Measurements from ENCODE around the gene CYTH4.

CYTH4 gene, protein sequence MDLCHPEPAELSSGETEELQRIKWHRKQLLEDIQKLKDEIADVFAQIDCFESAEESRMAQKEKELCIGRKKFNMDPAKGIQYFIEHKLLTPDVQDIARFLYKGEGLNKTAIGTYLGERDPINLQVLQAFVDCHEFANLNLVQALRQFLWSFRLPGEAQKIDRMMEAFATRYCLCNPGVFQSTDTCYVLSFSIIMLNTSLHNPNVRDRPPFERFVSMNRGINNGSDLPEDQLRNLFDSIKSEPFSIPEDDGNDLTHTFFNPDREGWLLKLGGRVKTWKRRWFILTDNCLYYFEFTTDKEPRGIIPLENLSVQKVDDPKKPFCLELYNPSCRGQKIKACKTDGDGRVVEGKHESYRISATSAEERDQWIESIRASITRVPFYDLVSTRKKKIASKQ

DNA sequence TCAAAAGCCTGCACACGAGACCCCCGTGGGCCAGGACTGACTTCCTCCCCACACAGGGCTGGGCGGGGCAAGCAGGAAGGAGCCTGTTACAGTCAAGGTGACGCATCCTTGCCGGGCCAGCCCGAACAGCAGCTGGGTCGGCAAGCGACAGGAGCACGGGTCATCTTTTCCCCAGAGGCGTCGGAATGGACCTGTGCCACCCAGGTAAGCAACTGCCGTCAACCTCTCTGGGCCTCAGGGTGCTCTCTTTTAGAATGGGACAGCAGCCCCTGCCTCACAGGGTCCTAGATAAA is at the start of gene CYTH4:
TSS of gene CYTH4 (plus strand) at position 124 of the 293 bp plus-strand sequence. CDS start at position 186, 62 bp downstream.
- no peak for DNase-seq

DNA sequence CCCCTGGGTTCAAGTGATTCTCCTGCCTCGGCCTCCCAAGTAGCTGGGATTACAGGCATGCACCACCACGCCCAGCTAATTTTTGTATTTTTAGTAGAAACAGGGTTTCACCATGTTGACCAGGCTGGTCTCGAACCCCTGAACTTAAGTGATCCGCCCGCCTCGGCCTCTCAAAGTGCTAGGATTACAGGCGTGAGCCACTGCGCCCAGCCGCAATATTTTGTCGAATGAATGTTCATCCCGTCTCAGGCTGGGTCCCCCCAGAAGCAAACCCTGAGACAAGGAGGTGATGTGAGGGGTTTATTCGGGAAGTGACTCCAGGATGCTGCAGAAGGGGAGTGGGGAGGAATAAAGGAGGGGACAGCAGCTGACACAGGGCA is 48.9 kb upstream of the CYTH4 start:
- peak; percentile 19 for DNase-seq

DNA sequence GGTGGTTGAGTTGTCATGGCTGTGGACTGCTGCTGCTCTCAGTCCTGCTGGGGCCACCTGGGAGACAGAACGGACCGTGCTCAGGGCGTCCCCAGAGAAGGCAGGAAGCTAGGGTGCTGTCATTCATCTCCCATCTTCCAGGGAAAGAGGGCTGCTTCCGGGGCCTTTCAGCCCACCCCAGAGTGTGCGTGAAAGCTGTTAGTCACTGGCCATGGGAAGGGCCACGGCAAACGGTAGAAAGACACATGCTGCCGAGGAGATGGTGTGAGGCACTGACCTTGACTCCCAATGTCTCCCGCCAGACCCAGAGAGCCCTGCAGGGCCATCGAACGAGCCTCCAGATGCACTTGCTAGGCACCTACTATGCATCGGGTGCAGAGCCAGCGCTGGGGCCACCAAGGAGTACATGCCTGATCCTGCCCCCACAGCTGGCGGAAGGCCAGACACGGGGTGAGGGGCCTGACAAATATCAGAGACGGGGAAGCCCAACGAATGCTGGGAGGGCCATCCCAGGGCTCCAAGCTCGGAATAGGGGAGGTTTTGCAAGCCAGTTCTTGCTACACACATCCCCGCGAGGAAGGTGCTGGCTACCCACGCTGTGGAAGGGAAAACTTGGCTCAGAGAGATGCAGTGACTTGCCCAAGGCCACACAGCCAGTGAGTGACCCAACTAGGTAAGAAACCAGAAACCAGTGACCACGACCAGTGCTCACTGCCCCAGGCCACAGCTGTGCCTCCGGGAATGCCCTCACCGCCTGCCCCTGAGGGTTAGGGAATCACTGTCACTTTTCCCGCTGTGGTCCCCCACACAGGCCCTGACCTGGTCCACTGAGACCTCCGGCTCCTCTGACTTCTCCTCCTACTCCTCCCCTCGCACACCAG is 48.3 kb upstream of the CYTH4 start:
- DNase-seq, result no peak

DNA sequence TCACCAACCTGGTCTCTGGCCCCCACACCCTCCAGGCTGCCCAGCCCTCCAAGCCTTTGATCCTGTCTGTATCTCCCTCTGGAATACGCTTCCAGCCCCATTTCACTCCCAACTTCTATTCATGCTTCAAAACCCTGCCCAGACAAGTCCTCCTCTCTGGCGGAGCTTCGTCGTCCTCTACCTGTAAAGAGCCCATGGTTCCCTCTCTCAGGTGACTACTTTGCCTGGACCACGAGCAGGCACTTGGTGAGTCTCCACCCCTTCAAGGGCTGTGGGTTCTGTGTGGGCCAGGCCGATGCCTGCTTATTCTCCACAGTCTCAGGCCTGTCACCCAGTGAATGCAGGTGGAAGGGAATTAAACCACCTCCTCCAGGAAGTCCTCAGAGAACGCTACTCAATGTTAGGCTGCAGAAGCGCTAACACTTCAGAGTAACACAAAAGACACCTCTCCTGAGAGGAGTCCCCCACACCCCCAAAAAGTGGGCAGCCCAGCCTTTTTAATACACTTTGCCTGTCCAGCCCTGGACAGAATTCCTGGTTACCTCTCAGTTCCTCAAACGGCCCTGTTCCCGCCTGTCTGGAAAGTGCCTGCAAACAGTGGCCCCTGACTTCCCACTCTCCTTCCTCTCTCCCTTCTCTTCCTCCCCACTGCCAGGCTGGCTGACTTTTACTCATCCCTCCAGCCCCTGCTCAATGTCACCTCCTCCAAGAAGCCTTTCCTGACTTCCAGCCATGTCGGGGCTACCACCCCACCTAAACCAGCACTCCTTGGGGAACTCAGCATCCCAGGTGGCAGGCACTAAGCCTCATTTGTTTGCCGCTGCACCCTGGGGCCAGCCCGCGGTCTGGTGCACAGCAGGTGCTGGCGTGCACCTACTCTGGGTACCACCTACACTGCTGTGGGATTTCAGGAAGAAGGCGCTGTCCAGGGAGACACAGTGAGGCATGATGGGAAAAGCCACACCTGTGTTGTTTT is 47.3 kb upstream of the CYTH4 start:
- DNase-seq, result no peak

DNA sequence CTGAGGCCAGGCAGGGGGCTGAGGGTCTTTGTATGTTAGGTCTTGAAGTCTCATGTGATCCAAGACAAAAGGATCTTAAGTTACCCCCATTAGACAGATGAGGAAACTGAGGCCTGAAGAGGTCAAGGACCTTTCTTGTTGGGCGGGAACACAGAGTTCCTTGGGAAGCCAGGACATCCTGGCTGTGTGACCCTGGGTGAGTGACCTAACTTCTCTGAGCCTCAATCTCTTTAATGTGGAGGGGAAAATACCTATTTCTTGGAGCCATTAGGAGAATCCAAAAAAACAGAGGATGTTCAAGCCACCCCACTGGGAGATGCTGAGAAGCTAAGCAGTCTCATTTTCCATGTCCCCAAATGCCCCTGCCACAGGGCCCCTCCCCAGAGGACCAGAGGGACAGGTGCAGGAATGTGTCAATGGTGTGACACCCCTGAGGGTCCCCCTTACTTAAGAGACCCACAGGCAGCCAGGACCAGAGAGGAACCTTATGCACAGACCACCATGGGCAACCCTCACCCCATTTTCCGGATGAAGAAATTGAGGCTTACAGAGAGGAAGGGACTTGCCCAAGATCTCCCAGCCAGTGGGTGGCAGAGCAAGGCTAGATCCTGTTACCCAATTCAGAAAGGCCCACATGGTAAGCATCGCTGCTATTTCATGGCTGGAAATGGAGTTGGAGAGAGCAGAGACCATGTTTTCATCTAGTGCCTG is 46.3 kb upstream of the CYTH4 start:
- DNase-seq, result no peak

DNA sequence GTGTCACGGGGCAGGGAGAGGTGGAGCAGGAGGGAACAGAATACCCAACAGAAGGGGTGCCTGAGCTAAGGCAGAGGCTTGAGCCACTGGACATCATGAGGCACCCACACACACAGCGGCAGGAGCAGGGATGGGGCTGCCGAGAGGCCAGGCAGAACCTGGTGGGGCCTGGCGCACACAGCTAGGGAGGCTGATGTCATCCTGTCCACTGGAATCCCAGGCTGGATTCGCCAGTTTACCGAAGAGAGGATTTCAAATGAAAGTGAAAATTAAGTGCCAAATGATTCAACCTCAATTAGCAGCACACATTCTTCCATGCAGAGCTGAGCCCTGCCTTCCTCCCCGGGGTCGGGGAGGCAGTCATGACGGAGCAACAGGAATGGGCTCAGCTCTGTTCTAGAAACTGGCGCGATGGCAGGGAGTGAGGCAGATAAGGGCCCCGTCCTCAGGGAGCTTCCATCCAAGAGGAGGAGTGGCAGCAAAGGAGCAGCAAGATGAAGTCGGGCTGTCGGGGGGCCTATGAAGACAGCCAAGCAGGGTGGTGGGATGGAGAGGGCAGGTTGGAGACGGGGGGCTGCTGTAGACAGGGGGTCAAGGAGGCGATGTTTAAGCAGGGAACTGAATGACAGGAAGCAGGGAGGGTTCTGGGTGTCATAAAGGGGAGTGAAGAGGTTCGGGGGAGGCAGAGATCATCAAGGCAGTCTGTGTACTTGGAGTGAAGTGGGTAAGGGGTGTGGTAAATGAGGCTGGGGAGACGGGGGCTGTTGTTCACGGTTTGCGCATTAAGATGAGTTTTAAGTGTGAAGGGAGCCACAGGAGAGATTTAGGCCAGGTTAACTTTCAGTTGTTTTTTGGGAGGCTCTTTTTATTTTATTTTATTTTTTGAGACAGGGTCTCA is 44.7 kb upstream of the CYTH4 start:
- no peak for DNase-seq

DNA sequence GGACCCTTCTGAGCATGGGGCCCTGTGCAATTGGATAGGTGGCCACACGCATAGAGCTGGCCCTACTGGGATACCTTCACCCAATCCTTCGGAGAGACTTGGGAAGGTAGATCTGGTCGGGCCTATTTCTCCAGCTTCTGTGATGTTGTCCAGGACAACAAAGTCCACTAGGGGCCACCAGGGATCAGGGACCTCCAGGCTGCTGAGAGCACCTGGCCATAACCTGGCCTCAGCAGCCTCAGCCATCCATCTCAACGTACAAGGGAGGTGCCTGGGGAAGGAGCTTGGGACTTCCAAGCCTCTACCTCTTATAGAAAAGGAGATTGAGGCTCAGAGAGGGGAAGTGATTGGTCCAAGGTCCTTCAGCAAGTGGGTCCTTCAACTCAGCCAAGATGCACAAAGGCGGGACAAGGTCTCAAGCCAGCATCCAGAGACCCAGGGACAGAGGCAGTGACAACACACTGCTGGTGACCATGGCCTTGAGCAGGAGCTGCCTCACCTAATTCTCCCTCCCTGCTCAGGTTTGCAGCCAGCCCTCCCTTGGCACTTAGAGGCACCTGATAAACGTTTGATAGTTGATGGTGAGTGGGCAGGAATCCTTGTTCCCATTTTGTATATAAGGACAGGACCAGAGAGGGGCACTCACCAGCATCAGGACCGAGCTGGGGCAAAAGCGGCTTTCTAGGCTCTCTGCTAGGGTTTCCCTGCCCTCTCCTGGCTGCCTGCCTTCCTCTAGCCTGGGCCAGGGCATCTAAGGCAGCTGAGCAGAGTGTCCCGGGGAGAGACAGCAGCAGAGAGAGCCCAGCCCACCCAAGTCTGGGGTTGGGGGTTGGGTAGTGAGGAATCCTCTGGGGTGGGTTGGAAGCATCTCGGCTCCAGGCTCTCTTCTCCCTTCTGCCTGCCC is 42.7 kb upstream of the CYTH4 start:
- no peak for DNase-seq

DNA sequence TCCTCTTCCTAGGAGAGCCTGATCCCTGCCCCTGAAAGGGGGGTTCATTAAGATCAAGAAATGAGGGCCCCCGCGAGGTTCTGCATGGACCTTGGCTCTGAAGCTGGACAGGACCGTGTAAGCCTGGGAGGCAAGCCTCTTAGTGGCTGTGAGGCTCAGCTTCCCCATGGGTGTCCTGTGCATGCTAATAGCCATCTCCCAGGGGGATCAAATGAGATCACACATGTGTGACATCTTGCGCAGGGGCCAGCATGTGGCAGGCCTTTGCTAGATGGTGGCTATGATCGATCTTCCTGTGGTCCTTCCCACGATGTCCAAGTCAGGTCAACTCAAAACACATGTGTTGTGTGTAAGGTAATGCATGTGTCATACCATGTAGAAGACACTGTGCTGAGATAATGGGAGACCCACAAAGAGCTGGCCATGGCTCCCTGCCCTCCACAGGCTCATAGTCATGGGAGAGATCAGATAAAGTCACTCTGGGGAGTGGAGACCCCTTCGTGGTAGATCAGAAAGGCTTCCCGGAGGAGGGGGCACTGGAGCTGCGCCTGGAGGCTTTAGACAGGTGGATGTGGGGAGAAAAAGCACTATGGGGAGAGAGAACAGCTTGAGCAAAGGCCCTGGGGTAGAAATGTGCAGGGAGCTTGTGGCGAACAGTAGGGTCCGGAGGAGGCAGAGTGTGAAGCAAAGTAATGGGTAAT is 41.9 kb upstream of the CYTH4 start:
- DNase-seq, result no peak

DNA sequence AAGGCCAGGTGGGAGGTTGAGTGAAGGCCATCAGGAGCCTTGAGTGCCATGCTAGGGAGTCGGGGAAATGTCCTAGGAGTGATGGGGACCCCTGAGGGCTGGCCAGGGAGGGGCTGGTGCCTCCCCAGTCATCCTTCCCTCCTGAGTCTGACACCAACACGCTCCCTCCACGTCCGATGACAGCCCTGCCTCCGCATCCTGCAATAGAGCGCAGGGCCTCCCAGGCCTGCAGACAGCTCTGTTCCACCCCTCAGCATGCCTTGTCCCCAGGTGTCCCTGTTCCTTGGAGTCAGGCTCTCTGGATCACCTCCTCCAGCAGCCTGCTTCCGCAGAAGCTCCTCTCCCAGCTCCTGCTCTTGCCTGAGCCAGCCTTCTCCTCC is 41.4 kb upstream of the CYTH4 start:
- peak; percentile 35 for DNase-seq

DNA sequence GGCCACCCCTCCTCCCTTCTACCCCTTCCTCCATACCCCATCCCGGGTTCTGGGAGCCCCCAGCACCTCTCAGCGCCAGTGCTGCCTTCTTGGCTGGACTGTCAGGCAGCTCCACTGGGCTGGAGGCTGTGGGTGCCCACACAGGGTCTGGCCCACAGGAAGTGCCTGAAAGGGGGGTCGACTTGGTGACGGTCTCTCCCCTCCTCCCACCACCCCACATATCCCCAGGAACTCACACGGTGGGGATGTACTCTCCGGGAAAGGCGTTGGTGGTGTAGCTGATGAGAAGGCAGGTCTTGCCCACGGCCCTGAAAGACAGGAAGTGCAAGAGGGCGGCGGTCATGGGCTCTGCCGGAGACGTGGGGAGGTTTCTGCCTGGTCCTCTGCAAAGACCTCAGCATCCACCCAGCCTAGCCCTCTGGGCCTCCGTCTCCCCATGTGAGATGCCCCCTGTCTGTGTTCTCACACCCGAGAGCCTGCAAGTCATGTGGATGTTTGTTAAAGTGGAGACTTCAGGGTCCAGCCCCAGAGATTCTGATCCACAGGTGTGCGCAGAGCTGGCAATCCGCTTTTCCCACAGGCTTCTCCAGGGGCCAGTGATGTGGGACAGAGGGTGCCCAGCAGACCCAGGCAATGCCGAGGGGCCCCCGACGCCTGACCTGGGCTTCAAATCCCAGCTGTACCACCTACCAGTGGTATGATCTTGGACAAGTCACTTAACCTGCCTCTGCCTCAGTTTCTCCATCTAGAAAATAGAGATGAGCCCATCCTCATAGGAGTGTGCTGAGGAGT is 40.8 kb upstream of the CYTH4 start:
- DNase-seq, result peak; percentile 38

DNA sequence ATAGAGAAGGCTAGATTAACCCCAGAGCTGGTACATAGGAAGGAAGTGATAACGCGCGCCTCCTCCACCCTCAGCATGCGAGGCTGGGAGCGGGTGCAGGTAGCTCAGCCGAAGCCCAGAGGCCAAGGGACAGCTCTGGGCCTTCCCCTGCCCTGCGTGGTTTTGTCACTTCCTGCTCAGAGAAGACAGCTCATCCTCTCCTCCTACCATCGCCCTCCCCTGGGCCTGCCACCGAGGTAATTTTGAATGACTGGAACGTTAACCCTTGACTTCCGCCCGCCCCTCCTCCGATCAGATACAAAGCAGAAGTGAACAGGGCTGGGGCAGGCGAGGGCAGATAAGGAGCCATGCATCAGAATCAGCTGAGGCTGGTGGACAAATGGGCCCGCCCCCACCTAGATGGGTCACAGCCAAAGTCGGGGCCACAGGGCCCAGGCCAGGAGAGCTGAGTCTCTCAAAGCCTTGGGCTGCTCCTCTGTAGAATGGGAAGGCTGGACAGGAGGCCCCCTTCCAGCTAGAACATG is 39.9 kb upstream of the CYTH4 start:
- peak; percentile 41 for DNase-seq

DNA sequence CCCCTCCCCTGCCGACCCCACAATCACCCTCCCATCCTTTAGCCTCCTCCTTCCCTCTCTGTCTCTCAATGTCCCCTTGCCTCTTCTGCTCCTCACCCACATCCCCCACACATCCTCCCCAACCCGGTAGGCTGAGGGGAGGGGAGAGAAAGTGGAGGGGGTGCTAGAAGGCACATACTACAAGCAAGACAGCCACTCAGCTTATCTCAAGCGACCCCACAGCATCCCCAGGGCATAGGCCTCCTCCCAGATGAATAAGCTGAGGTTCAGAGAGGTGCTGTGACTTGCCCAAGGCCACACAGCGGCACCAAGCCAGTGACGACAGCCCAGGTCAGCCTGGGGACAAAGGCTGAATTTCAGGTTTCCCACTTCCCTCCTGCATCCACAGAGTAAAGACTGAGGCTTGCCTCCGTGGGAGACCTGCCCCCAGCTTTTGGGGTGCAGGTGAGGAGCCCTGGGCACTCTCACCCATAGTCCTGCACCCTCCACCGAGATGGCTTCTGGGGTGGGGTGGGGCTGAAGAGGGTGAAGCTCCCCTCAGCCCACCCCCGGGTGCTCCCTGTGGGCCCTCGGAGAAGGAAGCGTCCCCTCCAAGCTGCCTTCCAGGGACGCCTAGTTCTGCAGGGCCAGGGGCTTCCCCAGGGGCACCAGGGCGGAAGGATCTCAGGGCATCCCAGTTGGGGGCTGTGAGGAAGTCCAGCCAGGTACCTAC is 38.8 kb upstream of the CYTH4 start:
- peak; percentile 38 for DNase-seq

DNA sequence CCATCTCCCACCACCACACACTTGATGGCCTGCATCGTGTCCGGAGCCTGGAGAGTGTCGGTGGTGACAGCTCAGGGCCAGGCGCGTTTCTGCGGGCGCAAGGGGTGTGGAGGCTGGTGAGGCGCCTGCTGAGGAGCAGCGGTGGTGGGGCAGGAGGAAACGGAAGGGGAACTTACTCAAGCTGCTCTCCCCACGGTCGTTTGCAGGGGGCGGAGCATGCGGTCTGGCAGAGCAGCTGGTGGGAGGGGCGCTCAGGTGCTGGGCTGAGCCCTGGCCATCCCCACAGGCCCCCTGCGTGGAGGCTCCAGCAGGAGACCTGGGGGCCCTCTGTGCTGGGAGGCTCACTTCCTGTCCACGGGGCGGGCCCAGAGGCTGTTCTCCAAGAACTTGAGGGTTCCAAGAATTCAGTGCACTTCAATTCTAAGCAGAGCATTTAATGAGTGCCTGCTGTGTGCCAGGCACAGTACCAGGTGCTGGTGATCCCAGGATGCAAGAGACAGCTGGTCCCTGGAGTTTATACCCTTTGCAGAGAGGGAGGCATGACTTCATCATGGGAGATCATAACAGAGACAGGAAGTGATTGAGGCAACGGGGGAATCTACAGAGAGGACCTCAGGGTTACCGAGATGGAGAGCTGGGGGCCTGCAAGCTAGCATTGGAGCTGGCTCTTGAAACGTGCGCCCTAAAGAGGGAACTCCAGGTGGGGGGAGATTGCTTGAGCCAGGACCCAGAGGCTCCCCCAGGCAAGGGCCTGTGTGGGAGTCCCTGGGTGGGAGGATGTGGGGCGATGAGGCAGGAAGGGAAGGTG is 38.0 kb upstream of the CYTH4 start, which contains the start of gene RAC2:
TSS of gene RAC2 (minus strand) at position 156 of the 808 bp plus-strand sequence. CDS start at position 35, 121 bp downstream.
- DNase-seq, result peak; percentile 58

DNA sequence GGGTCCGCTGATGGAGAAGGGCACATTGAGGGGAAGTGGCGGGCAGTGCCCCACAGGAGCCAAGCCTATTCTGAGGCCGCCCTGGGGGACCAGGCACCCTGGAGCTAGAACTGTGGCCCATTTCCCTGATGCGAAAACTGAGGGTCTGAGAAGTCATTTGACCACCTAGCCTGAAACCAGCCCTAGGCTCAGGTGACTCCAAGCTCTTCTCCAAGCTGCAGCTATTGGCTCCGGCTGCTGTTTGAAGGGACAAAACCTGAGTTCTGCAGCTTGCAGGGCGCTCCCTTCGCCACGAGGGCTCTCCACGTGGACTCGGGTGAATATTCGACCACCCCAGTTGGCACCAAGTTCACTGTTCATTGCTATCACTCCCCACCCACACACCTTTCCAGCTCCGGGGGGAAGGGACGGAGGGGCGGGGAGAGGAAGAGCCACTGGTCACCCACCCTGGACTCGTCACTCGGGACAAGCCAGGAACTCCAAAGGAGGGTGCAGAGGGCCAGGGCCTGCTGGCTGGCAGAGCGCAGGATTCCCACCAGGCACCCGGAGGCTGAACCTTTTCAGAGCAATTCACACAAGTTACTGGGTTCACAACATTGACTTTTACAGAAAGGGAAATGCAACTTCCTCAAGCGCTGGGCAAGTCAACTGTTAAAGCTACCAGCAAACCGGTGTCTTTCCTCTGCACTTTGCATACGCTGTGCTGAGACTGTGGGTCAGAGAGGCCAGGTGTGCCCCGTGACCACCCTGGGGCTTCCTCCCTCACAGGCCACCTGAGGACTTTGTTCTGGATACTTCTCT is 37.2 kb upstream of the CYTH4 start:
- DNase-seq, result peak; percentile 37

DNA sequence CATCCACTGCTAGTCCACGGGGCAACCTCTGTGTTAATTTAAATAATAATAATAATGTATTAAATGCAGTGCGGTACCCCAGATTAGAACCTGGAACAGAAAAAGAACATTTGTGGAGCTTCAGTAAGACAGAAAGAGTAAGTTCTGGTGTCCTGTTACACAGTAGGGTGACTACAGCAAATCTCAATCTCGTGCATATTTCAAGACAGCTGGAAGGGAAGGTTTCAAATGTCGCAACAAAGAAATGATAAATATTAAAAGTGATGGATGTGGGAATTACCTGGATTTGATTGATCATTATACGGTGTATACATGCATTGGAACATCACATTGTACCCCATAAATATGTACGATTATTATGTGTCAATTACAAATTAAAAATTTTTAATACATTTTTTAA is 36.6 kb upstream of the CYTH4 start:
- DNase-seq, result no peak

DNA sequence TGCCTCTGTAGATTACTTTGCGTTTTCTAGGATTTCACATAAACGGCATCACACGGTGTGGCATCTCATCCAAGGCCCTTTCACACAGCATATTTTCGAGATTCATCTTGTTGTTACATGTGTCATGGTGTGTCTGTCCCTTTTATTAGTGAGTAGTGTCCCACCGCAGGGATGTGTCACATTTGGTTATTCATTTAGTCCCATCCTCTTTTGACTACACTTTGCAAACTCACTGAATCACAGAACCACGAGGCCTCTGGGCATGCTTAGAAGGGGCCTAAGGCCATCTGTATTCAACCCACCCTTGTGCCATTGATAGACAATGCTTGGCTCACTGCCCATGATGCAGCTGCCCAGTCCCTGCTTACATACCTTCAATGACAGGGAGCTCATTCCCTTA is 34.1 kb upstream of the CYTH4 start:
- no peak for DNase-seq

Measured in right forelimb (tissue), 1 donor.